HepG2 (cell line): Measurements from ENCODE around the gene ZNF385B. TPM values are rescaled to one million over a fixed set of nuclear protein-coding genes. Genes with fewer than 3 reads are reported as not detected.
A peak's percentile ranks its signal among the peaks of the same experiment; 100 is the strongest.

Experiments used
- ATAC-seq: fragments of 200-7000 bp; cut with Tn5 transposase; 3 replicates; pipeline ENCODE4 v1.9.1; 2020; ENCODE audit warnings: mild to moderate bottlenecking, moderate library complexity
- BruUV-seq: library from RNA; stranded (reverse); fragments of 400-500 nt; replicated peaks from 2 replicates; lab custom pipeline; 2021; lab: Mats Ljungman, UMichigan
- CTCF ChIA-PET: fragments of 300-600 bp; formaldehyde crosslinking; extraction: SDS; loops from one replicate; lab custom pipeline; 2021; ENCODE audit warnings: low total read pairs, inconsistent platforms, low intra/inter-chr PET ratio; lab: Yijun Ruan, JAX
- POLR2A ChIA-PET: fragments of 350-600 bp; sonication (Branson Sonifier 250); formaldehyde crosslinking; loops from one replicate; lab custom pipeline; 2020; ENCODE audit warnings: antibody characterized with exemption, inconsistent platforms; lab: Yijun Ruan, JAX
- DNase-seq: peaks from one replicate; pipeline ENCODE4 v3.0.0-alpha.2; 2015; ENCODE audit warnings: low spot score
- FAIRE-seq: peaks from 3 replicates; lab custom pipeline; 2011; peaks lifted over from hg19 to GRCh38; lab: Jason Lieb, UNC
- H2AFZ ChIP-seq: one replicate; pipeline ENCODE4 v1.6.1; 2011; ENCODE audit warnings: low read length, inconsistent platforms
- H3K27ac ChIP-seq: fragments of 300-600 bp; 3 replicates; pipeline ENCODE4 v1.8.0; 2011; ENCODE audit warnings: mixed run types, mild to moderate bottlenecking, mixed read lengths, low read length, inconsistent platforms; ENCODE audit not compliant: insufficient read depth; ENCODE audit errors: extremely low read length
- H3K27me3 ChIP-seq, 2 experiments: fragments of 200-600 bp in 1 of 2; 2 replicates in 1 of 2; 3 replicates in 1 of 2; pipeline versions ENCODE4 v1.6.0 to v1.8.0; 2011; ENCODE audit warnings: low read length in 2 of 2, mild to moderate bottlenecking in 2 of 2, moderate library complexity in 2 of 2, inconsistent platforms in 1 of 2; ENCODE audit not compliant: insufficient read depth in 2 of 2, control insufficient read depth in 1 of 2
- H3K36me3 ChIP-seq, 2 experiments: fragments of 200-600 bp in 1 of 2; replicated peaks in 1 of 2; 2 replicates in 1 of 2; 3 replicates in 1 of 2; pipeline versions ENCODE4 v1.5.1 to v1.8.0; 2011; ENCODE audit warnings: low read length in 2 of 2, inconsistent platforms in 1 of 2; ENCODE audit not compliant: insufficient read depth in 2 of 2, control insufficient read depth in 1 of 2
- H3K4me1 ChIP-seq: 2 replicates; pipeline ENCODE4 v1.5.1; 2012; ENCODE audit warnings: low read length, inconsistent platforms; ENCODE audit not compliant: insufficient read depth
- H3K4me2 ChIP-seq: 2 replicates; pipeline ENCODE4 v1.6.0; 2011; ENCODE audit warnings: low read depth, low read length, inconsistent platforms
- H3K4me3 ChIP-seq, 3 experiments: fragments of 200-600 bp in 1 of 3; sonication (generic), shearing (Covaris generic) in 1 of 3; replicated peaks in 1 of 3; 2 replicates each; pipeline ENCODE4 v1.5.1; 2011 to 2016; ENCODE audit warnings: low read length in 3 of 3, inconsistent platforms in 2 of 3, low read depth in 2 of 3, mild to moderate bottlenecking in 2 of 3, control low read depth in 1 of 3, mixed read lengths in 1 of 3; ENCODE audit not compliant: insufficient read depth in 1 of 3
- H3K79me2 ChIP-seq: one replicate; pipeline ENCODE4 v1.6.1; 2011; ENCODE audit warnings: low read length, inconsistent platforms; ENCODE audit not compliant: insufficient read depth
- H3K9ac ChIP-seq: 2 replicates; pipeline ENCODE4 v1.6.0; 2011; ENCODE audit warnings: mild to moderate bottlenecking, low read depth, low read length, inconsistent platforms; ENCODE audit not compliant: insufficient read depth
- H3K9me3 ChIP-seq: 2 replicates; pipeline ENCODE4 v1.5.1; 2012; ENCODE audit warnings: mild to moderate bottlenecking, low read length
- H4K20me1 ChIP-seq: 2 replicates; pipeline ENCODE4 v1.6.0; 2011; ENCODE audit warnings: inconsistent platforms, mild to moderate bottlenecking, low read length, moderate library complexity; ENCODE audit not compliant: insufficient read depth
- AGO2 ChIP-seq: fragments of 200-400 bp; formaldehyde crosslinking; optimal IDR thresholded peaks from 2 replicates; pipeline ENCODE3; 2017; ENCODE audit warnings: mild to moderate bottlenecking, low read depth, low read length, moderate library complexity
- ARHGAP35 ChIP-seq: sonication (generic); formaldehyde crosslinking; IDR thresholded peaks from 2 replicates; pipeline ENCODE4 v1.9.0; 2022; ENCODE audit warnings: mild to moderate bottlenecking, inconsistent platforms, moderate library complexity, missing genetic modification reagents, borderline replicate concordance
- CBX2 ChIP-seq, 2 experiments: fragments of 200-600 bp in 1 of 2; sonication (generic); formaldehyde crosslinking in 1 of 2; IDR thresholded peaks; 2 replicates each; pipeline versions ENCODE4 v1.7.0 to v1.8.1; 2018 to 2022; ENCODE audit warnings: low read depth in 2 of 2, low read length in 1 of 2, mild to moderate bottlenecking in 1 of 2, missing genetic modification reagents in 1 of 2
- CSRNP2 ChIP-seq: sonication (generic); formaldehyde crosslinking; conservative IDR thresholded peaks from 2 replicates; pipeline ENCODE4 v1.8.0; 2022; ENCODE audit warnings: low read depth, missing genetic modification reagents
- HOXD1 ChIP-seq: sonication (generic); formaldehyde crosslinking; IDR thresholded peaks from 2 replicates; pipeline ENCODE4 v1.5.0; 2020; ENCODE audit warnings: missing genetic modification reagents
- MIXL1 ChIP-seq: IDR thresholded peaks from 2 replicates; pipeline ENCODE4 v1.6.1; 2016
- MXD1 ChIP-seq: sonication (generic); formaldehyde crosslinking; IDR thresholded peaks from 2 replicates; pipeline ENCODE4 v1.4.0; 2020; ENCODE audit warnings: mild to moderate bottlenecking, missing genetic modification reagents
- NBN ChIP-seq: fragments of 450-650 bp; conservative IDR thresholded peaks from 2 replicates; pipeline ENCODE4 v1.6.1; 2017
- PHF20 ChIP-seq: sonication (generic); formaldehyde crosslinking; IDR thresholded peaks from 2 replicates; pipeline ENCODE4 v1.5.0; 2020; ENCODE audit warnings: mild to moderate bottlenecking, missing genetic modification reagents
- SP2 ChIP-seq: sonication (generic); formaldehyde crosslinking; IDR thresholded peaks from 2 replicates; pipeline ENCODE4 v1.5.1; 2020; ENCODE audit warnings: mild to moderate bottlenecking, missing genetic modification reagents
- UBTF ChIP-seq: sonication (generic); formaldehyde crosslinking; IDR thresholded peaks from 2 replicates; pipeline ENCODE4 v1.4.0; 2020; ENCODE audit warnings: mild to moderate bottlenecking, missing genetic modification reagents
- ZFP41 ChIP-seq: sonication (generic); formaldehyde crosslinking; IDR thresholded peaks from 2 replicates; pipeline ENCODE4 v1.4.0; 2020; ENCODE audit warnings: mild to moderate bottlenecking, missing genetic modification reagents, borderline replicate concordance
- ZNF30 ChIP-seq: sonication (generic); formaldehyde crosslinking; IDR thresholded peaks from 2 replicates; pipeline ENCODE4 v1.5.0; 2020; ENCODE audit warnings: mild to moderate bottlenecking, missing genetic modification reagents
- ZNF335 ChIP-seq: sonication (generic); formaldehyde crosslinking; IDR thresholded peaks from 2 replicates; pipeline ENCODE4 v1.4.0; 2020; ENCODE audit warnings: missing genetic modification reagents
- ZNF414 ChIP-seq: sonication (generic); formaldehyde crosslinking; IDR thresholded peaks from 2 replicates; pipeline ENCODE4 v1.5.0; 2020; ENCODE audit warnings: missing genetic modification reagents
- ZNF430 ChIP-seq: sonication (generic); formaldehyde crosslinking; IDR thresholded peaks from 2 replicates; pipeline ENCODE4 v1.9.0; 2021; ENCODE audit warnings: mild to moderate bottlenecking, missing genetic modification reagents
- ZNF546 ChIP-seq: sonication (generic); formaldehyde crosslinking; conservative IDR thresholded peaks from 2 replicates; pipeline ENCODE4 v1.8.1; 2023; ENCODE audit warnings: mild to moderate bottlenecking, missing genetic modification reagents
- ZNF550 ChIP-seq: sonication (generic); formaldehyde crosslinking; IDR thresholded peaks from 2 replicates; pipeline ENCODE4 v1.4.0; 2020; ENCODE audit warnings: mild to moderate bottlenecking, missing genetic modification reagents, borderline replicate concordance
- ZNF841 ChIP-seq: sonication (generic); formaldehyde crosslinking; IDR thresholded peaks from 2 replicates; pipeline ENCODE4 v1.8.1; 2023; ENCODE audit warnings: missing genetic modification reagents, borderline replicate concordance
- WGBS: methylation state at CpG from one replicate; pipeline ENCODE4 v1.1.6; 2017; ENCODE audit warnings: low lambda C conversion rate; 5-methylcytosine and 5-hydroxymethylcytosine counted together
- in situ Hi-C: cut with HindIII; loops from 2 replicates; pipeline ENCODE4 v1.10.0; 2017; ENCODE audit warnings: low pct_unique_long_range_greater_than_20kb; ENCODE audit not compliant: extremely low pct_ligation_motif_present
- intact Hi-C: fragments of 100-400 bp; cut with micrococcal nuclease; formaldehyde crosslinking; loops from one replicate; pipeline ENCODE4 v1.10.0; 2022; ENCODE audit not compliant: unreplicated experiment
- polyA plus RNA-seq, 8 experiments: library from polyadenylated mRNA; depleted of rRNA in 3 of 8; stranded (reverse) in 7 of 8; unstranded in 1 of 8; fragments of >200 nt; fragmentation: Illumina TruSeq in 4 of 8; extraction: Trizol in 4 of 8; gene quantifications; 2 replicates each; pipeline versions ENCODE4 v1.2.1 to v1.2.3, GENCODE V29; 2011 to 2016; ENCODE audit warnings: low read depth in 4 of 8, missing spikeins in 1 of 8, mixed read lengths in 1 of 8; ENCODE audit not compliant: insufficient read depth in 1 of 8
- total RNA-seq, 5 experiments: library from RNA; depleted of rRNA; stranded (reverse); fragments of >200 nt; fragmentation: Illumina TruSeq; extraction: Trizol; gene quantifications; 2 replicates each; pipeline ENCODE4 v1.2.3, GENCODE V29; 2016; ENCODE audit warnings: low read depth in 1 of 5

ZNF385B gene
- total and polyA plus RNA-seq, 2 of the 13 experiments (the other 11 are each of a cell fraction or from before 2014, with no cell fraction given): 3.3 to 6.7 TPM

- Histone ChIP-seq H4K20me1 (no peaks in the 10 kb centered on the region), H3K27me3 (no peaks in the 10 kb centered on the region), H3K9me3 (no peaks in the 10 kb centered on the region), H3K79me2 (no peaks in the 10 kb centered on the region), H3K36me3 (no peaks in the 10 kb centered on the region), H3K9ac (no peak overlapping the region), H3K4me2 (no peak overlapping the region; the same call in 1 of the 2 replicates), H3K4me1 (peaks cover 38% of the 10 kb centered on the region), H2AFZ (no peak overlapping the region), H3K27ac (peak overlapping the region; percentile 10), H3K4me3 (no peak overlapping the region)
- peak; percentile 89 for DNase-seq
- in situ Hi-C loops (no loop called here), intact Hi-C loops (no loop called here)
- BruUV-seq: no TSS peak
- ATAC-seq: peak; percentile 98
- 90% methylated on average over 1 of the region's 1 CpG for WGBS
- CTCF ChIA-PET: no interaction called here
- POLR2A ChIA-PET: interaction anchor here (1.4 kb wide), 1 partner anchor 30 kb away, joined by 3 read pairs; no protein-coding TSS in a partner anchor
- no peak for FAIRE-seq
- TF ChIP-seq SP2 (CRISPR knock-in tag) (no peak), NBN (no peak), ZFP41 (CRISPR knock-in tag) (no peak), ZNF335 (no peak), AGO2 (no peak), ZNF550 (CRISPR knock-in tag) (no peak), ZNF841 (no peak), CBX2 (IDR thresholded peaks at IDR 0.05; ENCODE audit: low read depth, low read length) (no peak), CBX2 (CRISPR knock-in tag; IDR thresholded peaks at IDR 0.05; ENCODE audit: low read depth) (no peak), ARHGAP35 (CRISPR knock-in tag) (no peak), ZNF430 (CRISPR knock-in tag) (no peak), ZNF30 (CRISPR knock-in tag) (no peak), MXD1 (CRISPR knock-in tag) (no peak), ZNF546 (CRISPR knock-in tag) (no peak), PHF20 (CRISPR knock-in tag) (no peak), MIXL1 (CRISPR knock-in tag) (no peak), UBTF (CRISPR knock-in tag) (no peak), HOXD1 (CRISPR knock-in tag) (no peak), CSRNP2 (CRISPR knock-in tag) (no peak), ZNF414 (CRISPR knock-in tag) (no peak)
Measured at GRCh38 chr2:179550214-179550613, 311.2 kb downstream of the ZNF385B start.
